Activated CD8-positive, alpha-beta T cell treated with anti-CD3 and anti-CD28 coated beads, Interleukin-2, amount 10 ng/mL, durations not matched to agents 7 days and 5 days (primary cell): ENCODE data around the gene RPS27L. TPM values are rescaled to one million over a fixed set of nuclear protein-coding genes. Genes with fewer than 3 reads are reported as not detected.

Experiments
- ATAC-seq: fragments of 150-1000 bp; cut with Tn5 transposase; one replicate; pipeline ENCODE4 v1.10.0; 2021; ENCODE audit warnings: moderate library complexity
- CTCF ChIA-PET: fragments of 350-600 bp; sonication (Branson Sonifier 250); formaldehyde crosslinking; loops from one replicate; lab custom pipeline; 2021; ENCODE audit warnings: antibody characterized with exemption; lab: Charles Lee
- POLR2A ChIA-PET: fragments of 350-600 bp; sonication (Branson Sonifier 250); formaldehyde crosslinking; loops from one replicate; lab custom pipeline; 2021; ENCODE audit warnings: antibody characterized with exemption; lab: Charles Lee
- DNase-seq: peaks from one replicate; pipeline ENCODE4 v3.0.0-alpha.2; 2020
- H3K27ac Mint-ChIP-seq: one replicate; pipeline ENCODE4 v1.8.0; 2021; ENCODE audit warnings: mild to moderate bottlenecking, mixed read lengths
- H3K27me3 Mint-ChIP-seq: one replicate; pipeline ENCODE4 v1.8.0; 2021; ENCODE audit warnings: low read depth, mixed read lengths
- H3K36me3 Mint-ChIP-seq: one replicate; pipeline ENCODE4 v1.8.0; 2021; ENCODE audit warnings: low read depth, mixed read lengths
- H3K4me1 Mint-ChIP-seq: one replicate; pipeline ENCODE4 v1.8.0; 2021; ENCODE audit warnings: low read depth, mixed read lengths
- H3K4me3 Mint-ChIP-seq: one replicate; pipeline ENCODE4 v1.8.0; 2021; ENCODE audit warnings: mild to moderate bottlenecking, mixed read lengths
- H3K9me3 Mint-ChIP-seq: one replicate; pipeline ENCODE4 v1.8.0; 2022; ENCODE audit warnings: mixed read lengths; ENCODE audit not compliant: insufficient read depth
- total RNA-seq, 2 experiments: library from RNA; stranded (reverse); gene quantifications; one replicate each; pipeline ENCODE4 v1.2.3, GENCODE V29; 2021

RPS27L gene
- total RNA-seq, 2 experiments from 2014 or later: 235 to 238 TPM

DNA sequence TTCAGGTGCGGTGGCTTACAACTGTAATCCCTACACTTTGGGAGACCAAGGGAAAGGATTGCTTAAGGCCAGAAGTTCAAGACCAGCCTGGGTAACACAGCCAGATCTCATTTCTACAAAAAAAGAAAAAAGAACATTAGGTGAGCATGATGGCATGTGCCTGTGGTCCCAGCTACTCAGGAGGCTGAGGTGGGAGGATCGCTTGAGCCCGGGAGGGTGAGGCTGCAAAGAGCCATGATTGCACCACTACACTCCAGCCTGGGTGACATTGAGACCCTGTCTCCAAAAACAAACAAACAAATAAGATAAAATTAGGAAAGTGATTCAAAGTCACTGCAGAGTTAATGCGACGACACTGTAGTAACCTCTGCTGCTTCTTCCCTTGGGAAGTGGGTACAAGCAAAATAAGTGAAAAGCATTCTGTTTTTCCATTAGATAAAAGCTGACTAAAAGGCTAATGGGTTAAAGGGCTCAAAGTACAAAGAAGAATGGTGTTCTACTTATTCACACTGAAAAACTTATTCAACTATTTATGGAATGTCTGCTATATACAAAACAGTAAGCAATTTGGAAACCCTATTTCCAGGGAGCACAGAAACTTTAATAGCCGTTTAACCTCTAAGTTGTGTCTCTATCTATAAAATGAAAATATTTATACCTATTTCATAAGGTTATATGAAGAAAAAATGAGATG lies 8.0 kb upstream of the RPS27L start:
- POLR2A ChIA-PET: interaction anchor here (2.2 kb wide), 1 partner anchor 8 kb away, joined by 9 read pairs; the partner anchor contains the start of gene RPS27L
- Mint-ChIP-seq H3K36me3 (no peaks in the 10 kb centered on the region), H3K9me3 (no peaks in the 10 kb centered on the region), H3K27me3 (no peaks in the 10 kb centered on the region), H3K4me1 (peaks cover 6% of the 10 kb centered on the region), H3K4me3 (no peak overlapping the region), H3K27ac (no peak overlapping the region)
- ATAC-seq: no peak
- CTCF ChIA-PET: interaction anchor here (1.3 to 3.4 kb wide), 14 partner anchors 8 to 237 kb away, joined by 3 to 25 read pairs (median 7); partner anchors contain the start of gene RPS27L
- DNase-seq: no peak

DNA sequence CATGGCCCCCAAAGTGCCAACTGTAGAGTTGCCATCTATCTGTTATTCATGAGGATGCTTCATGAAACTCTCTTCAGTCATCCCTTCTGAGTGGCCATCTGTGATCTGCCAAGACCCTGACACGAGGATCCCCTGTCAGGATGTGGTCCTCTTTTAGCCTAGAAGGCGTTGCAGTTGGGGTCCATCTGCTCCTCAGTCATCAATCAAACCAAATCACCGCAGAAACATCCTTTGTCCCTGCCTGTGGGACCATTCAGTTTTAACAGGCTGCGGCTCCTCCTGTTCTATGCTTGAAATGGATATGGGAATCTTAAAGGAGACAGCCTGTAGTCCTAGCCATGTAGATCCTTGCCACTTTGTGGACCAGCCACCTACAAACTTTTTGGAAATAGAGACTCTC lies 5.9 kb upstream of the RPS27L start:
- ChIA-PET CTCF (no interaction called here), POLR2A (no interaction called here)
- Mint-ChIP-seq H3K36me3 (peaks cover 2% of the 10 kb centered on the region), H3K27me3 (no peaks in the 10 kb centered on the region), H3K27ac (no peak overlapping the region), H3K9me3 (no peaks in the 10 kb centered on the region), H3K4me1 (peaks cover 6% of the 10 kb centered on the region), H3K4me3 (no peak overlapping the region)
- ATAC-seq (no peak), DNase-seq (no peak)

DNA sequence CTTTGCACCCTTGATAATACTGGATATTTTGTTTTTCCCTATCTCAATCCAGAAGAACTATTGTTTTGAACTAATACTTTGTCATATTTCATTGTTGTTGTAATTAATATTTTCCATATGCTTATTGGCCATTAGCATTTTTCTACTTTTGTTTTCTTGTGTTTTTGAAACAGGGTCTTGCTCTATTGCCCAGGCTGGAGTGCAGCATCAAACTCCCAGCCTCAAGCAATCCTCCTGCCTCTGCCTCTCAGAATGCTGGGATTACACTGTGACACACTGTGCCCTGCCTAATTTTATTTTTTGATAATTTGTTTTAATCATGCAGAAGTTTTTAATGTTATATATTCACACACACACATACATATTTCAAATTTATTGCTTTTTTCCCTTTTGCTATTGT lies 3.4 kb upstream of the RPS27L start:
- H3K27ac Mint-ChIP-seq: no peak overlapping the region
- POLR2A ChIA-PET: no interaction called here

DNA sequence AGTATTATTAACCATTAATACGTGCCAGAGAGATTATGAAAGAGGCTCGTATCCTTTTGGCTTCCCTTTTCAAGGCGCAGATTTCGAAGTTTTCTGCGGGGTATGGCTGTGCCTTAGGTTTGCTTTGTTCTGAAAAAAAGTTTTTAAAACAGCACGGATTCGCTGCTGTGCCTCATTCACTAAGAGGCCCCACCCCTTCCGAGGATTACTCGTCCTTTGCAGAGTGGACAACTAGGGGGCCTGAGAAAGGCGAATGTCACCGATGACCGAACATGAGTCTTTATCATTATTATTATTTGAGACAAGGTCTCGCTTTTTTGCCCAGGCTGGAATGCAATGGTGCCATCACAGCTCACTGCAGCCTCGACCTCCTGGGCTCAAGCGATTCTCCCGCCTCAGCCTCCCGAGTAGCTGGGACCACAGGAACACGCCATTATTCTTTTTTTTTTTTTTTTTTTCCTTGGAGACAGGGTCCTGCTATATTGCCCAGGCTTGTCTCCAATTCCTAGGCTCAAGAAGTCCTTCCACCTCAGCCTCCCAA lies 684 bp upstream of the RPS27L start:
- Mint-ChIP-seq H3K36me3 (peaks cover 29% of the 10 kb centered on the region), H3K4me1 (peaks cover 23% of the 10 kb centered on the region), H3K9me3 (no peaks in the 10 kb centered on the region), H3K4me3 (peak overlapping the region; percentile 97), H3K27me3 (no peaks in the 10 kb centered on the region), H3K27ac (peak overlapping the region; percentile 91)
- POLR2A ChIA-PET: interaction anchor here (0.6 to 2.7 kb wide), 22 partner anchors 8 to 936 kb away, joined by 3 to 45 read pairs (median 4); partner anchors contain the start of genes APH1B, CIAO2A and RAB8B
- DNase-seq (peak; percentile 55), ATAC-seq (peak; percentile 29)
- CTCF ChIA-PET: interaction anchor here (1.0 to 2.7 kb wide), 2 partner anchors 8 to 33 kb away, joined by 4 to 11 read pairs; no protein-coding TSS in a partner anchor

More for the DNA sequence above, 3.4 kb upstream of the RPS27L start:
- peaks cover 10% of the 10 kb centered on the region for H3K4me1 Mint-ChIP-seq
- DNase-seq: no peak
- no peaks in the 10 kb centered on the region for H3K27me3 Mint-ChIP-seq
- H3K4me3 Mint-ChIP-seq: no peak overlapping the region
- H3K36me3 Mint-ChIP-seq: peaks cover 14% of the 10 kb centered on the region
- no peak for ATAC-seq
- H3K9me3 Mint-ChIP-seq: no peaks in the 10 kb centered on the region
- CTCF ChIA-PET: interaction anchor here (0.5 to 1.2 kb wide), 2 partner anchors 14 to 37 kb away, joined by 3 read pairs; no protein-coding TSS in a partner anchor

DNA sequence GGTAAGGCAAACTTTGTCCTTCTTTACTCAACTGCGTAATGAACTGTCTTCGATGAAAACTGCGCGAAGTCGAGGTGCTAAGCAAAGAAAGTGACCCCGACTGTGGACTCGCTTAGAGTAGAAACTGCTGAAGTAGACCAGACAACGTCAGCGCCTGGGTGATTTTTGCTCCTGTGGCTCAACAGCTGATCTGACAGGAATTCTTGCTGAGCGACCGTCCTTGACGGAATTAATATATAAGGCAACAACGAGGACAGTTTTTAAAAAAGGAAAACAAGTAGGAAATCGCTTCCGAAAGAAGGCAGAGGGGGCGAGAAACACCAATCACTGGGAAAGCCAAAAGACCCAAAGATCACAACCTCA lies 541 bp downstream of the RPS27L start:
- DNase-seq (peak; percentile 37), ATAC-seq (no peak)
- Mint-ChIP-seq H3K9me3 (no peaks in the 10 kb centered on the region), H3K27me3 (no peaks in the 10 kb centered on the region), H3K36me3 (peaks cover 38% of the 10 kb centered on the region), H3K4me3 (peak overlapping the region; percentile 97), H3K27ac (peak overlapping the region; percentile 94), H3K4me1 (peaks cover 27% of the 10 kb centered on the region)
- POLR2A ChIA-PET: interaction anchor here (0.6 to 2.7 kb wide), 16 partner anchors 9 to 280 kb away, joined by 3 to 45 read pairs (median 4); partner anchors contain the start of genes APH1B and RAB8B
- CTCF ChIA-PET: interaction anchor here (0.8 to 2.7 kb wide), 5 partner anchors 9 to 109 kb away, joined by 3 to 11 read pairs (median 4); no protein-coding TSS in a partner anchor

DNA sequence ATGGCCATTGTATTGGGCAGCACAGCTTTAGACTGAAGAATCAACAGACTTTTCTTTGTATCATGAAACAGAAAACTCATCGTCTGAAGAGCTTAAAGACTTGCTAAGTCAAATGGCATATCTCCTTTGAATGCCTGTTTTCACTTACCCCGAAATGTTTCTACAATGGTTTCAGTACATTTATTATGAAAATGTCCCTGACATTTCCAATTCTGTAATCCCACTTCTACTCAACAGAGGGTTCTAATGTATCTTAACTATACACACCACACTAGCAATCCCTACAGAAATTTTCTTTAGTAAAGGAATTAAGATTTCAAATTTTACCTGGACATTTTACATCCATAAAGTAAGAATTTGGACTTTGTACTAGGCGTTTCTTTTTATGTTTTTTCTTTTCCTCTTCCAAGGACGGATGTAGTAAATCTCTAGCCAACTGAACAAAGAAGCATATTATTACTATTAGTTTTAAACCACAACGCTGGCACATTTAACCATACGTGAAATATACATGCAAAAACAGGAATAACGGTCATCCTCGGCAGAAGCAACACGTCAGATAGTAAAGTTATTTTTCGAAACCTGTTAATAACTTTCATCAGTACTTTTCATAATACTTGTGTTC lies 1.1 kb downstream of the RPS27L start:
- ChIA-PET CTCF (interaction anchor here (1.2 to 2.7 kb wide), 3 partner anchors 10 to 54 kb away, joined by 4 to 11 read pairs (median 4); no protein-coding TSS in a partner anchor), POLR2A (interaction anchor here (0.8 to 2.7 kb wide), 10 partner anchors 10 to 121 kb away, joined by 3 to 45 read pairs (median 6); partner anchors contain the start of genes APH1B and RAB8B)
- Mint-ChIP-seq H3K4me3 (peak overlapping the region; percentile 97), H3K4me1 (peaks cover 27% of the 10 kb centered on the region), H3K9me3 (no peaks in the 10 kb centered on the region), H3K27me3 (no peaks in the 10 kb centered on the region), H3K36me3 (peaks cover 43% of the 10 kb centered on the region), H3K27ac (peak overlapping the region; percentile 94)
- no peak for DNase-seq
- no peak for ATAC-seq

DNA sequence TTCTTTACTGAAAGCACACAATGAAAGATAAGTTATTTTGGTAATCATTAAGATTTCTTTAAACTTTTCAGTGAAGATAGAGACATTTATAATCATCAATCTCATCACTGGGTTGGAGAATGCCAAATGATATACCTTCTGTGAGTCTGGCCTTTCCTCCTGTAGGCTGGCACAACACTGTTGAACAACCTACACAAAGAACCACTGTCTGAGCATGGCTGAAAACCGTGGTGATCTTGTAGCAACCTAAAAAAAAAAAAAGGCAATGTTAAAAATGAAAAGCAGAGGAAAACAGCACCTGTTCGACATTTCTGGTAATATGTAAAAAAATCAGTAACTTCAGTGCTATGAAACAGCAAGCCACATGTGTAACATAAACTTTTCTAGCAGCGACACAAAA lies 1.8 kb downstream of the RPS27L start:
- H3K4me3 Mint-ChIP-seq: peak overlapping the region; percentile 97
- no peaks in the 10 kb centered on the region for H3K9me3 Mint-ChIP-seq
- H3K27ac Mint-ChIP-seq: peak overlapping the region; percentile 55
- no peak for ATAC-seq
- peaks cover 26% of the 10 kb centered on the region for H3K4me1 Mint-ChIP-seq
- no peak for DNase-seq
- CTCF ChIA-PET: interaction anchor here (1.4 to 2.7 kb wide), 2 partner anchors 11 to 36 kb away, joined by 4 to 11 read pairs; no protein-coding TSS in a partner anchor
- POLR2A ChIA-PET: interaction anchor here (2.7 kb wide), 1 partner anchor 38 kb away, joined by 45 read pairs; no protein-coding TSS in a partner anchor
- H3K27me3 Mint-ChIP-seq: no peaks in the 10 kb centered on the region
- peaks cover 43% of the 10 kb centered on the region for H3K36me3 Mint-ChIP-seq

DNA sequence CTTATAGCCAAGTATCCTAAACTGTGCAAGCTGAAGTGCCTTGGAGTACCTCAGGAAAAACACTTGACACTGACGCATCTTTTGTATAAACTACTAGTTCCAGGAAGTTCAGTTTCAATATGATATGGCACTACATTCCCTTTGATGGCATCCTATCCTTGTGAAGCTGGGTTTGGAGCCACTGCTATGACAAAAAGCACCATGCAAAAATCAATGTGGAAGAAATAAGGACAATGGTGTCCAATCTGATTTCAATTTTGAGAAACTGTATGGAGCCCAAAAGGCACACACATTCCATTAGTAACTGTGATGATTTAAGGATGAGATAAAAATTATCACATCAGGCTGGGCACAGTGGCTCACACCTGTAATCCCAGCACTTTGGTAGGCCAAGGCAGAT lies 5.6 kb downstream of the RPS27L start:
- no peak for ATAC-seq
- Mint-ChIP-seq H3K27ac (no peak overlapping the region), H3K27me3 (no peaks in the 10 kb centered on the region)

DNA sequence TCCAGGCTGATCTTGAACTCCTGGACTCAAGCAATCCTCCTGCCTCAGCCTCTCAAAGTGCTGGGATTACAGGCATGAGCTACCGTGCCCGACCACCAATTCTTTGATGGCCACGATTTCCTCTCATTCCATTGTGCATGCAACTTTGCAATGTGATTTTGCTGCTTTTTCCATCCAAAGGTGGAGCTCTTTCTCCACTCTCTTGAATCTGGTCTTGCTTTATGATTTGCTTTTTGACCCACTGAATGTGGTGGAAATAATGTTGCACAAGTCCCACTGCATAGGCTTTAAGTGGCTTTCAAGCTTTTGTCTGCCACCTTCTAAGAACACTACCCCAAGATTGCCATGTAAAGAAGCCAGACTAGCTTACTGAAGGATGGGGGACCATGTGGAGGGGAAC lies 10.6 kb downstream of the RPS27L start:
- H3K27me3 Mint-ChIP-seq: no peaks in the 10 kb centered on the region
- H3K36me3 Mint-ChIP-seq: peaks cover 46% of the 10 kb centered on the region
- ChIA-PET CTCF (interaction anchor here (0.8 to 2.2 kb wide), 4 partner anchors 13 to 256 kb away, joined by 3 to 5 read pairs (median 3); no protein-coding TSS in a partner anchor), POLR2A (interaction anchor here (0.9 to 2.3 kb wide), 2 partner anchors 11 to 45 kb away, joined by 3 to 10 read pairs; partner anchors contain the start of gene RPS27L)
- H3K4me3 Mint-ChIP-seq: no peak overlapping the region
- ATAC-seq (no peak), DNase-seq (no peak)
- H3K27ac Mint-ChIP-seq: no peak overlapping the region
- peaks cover 9% of the 10 kb centered on the region for H3K4me1 Mint-ChIP-seq
- no peaks in the 10 kb centered on the region for H3K9me3 Mint-ChIP-seq

More for the DNA sequence above, 5.6 kb downstream of the RPS27L start:
- Mint-ChIP-seq H3K4me1 (peaks cover 28% of the 10 kb centered on the region), H3K36me3 (peaks cover 59% of the 10 kb centered on the region), H3K9me3 (no peaks in the 10 kb centered on the region), H3K4me3 (no peak overlapping the region)
- POLR2A ChIA-PET: no interaction called here
- CTCF ChIA-PET: no interaction called here
- DNase-seq: no peak

DNA sequence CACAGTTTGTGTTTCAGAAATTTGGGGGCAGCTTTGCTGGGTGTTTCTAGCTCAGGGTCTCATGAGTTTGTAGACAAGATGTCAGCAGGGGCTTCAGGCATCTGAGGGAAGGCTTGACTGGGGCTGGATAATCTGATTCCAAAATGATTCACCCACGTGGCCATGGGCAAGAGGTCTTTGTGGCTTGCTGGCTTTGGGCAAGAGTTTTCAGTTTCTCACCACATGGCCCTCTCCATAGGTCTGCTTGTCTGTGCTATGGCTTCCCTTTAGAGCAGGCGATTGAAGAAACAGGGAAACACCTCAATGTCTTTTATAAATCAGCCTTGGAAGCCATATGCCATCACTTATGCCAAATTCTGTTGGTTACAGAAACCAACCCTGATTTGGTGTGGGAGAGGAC lies 11.9 kb downstream of the RPS27L start:
- no peak overlapping the region for H3K27ac Mint-ChIP-seq
- ATAC-seq: no peak
- H3K9me3 Mint-ChIP-seq: no peaks in the 10 kb centered on the region
- ChIA-PET POLR2A (interaction anchor here (2.3 kb wide), 1 partner anchor 12 kb away, joined by 10 read pairs; the partner anchor contains the start of gene RPS27L), CTCF (no interaction called here)
- peaks cover 48% of the 10 kb centered on the region for H3K36me3 Mint-ChIP-seq
- no peaks in the 10 kb centered on the region for H3K27me3 Mint-ChIP-seq
- no peak for DNase-seq
- H3K4me3 Mint-ChIP-seq: no peak overlapping the region
- H3K4me1 Mint-ChIP-seq: peaks cover 9% of the 10 kb centered on the region

DNA sequence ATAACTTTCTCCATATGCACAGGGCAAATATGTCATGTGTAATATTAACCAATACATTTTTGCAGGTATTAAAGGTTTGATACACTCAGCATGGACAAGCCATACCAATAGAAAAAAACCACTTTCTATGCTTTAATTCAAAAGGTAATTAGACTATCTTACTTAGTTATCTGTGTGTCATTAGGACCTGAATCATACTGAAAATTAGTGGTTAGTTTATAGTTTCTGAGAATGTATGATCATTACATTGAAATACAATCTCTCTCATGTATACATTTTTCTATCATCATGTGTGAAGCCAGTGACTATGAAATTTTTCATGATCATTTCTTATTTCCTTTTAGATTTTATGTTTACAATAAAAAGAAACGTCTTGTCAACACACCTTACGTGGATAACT lies 16.3 kb downstream of the RPS27L start:
- no peak for DNase-seq
- ATAC-seq: no peak
- ChIA-PET POLR2A (no interaction called here), CTCF (no interaction called here)
- peaks cover 27% of the 10 kb centered on the region for H3K36me3 Mint-ChIP-seq
- no peaks in the 10 kb centered on the region for H3K27me3 Mint-ChIP-seq
- no peaks in the 10 kb centered on the region for H3K9me3 Mint-ChIP-seq
- H3K27ac Mint-ChIP-seq: no peak overlapping the region
- H3K4me1 Mint-ChIP-seq: peaks cover 3% of the 10 kb centered on the region
- no peak overlapping the region for H3K4me3 Mint-ChIP-seq
